Right ventricle myocardium inferior (tissue), 1 donor: ENCODE data around the gene CCL22. TPM values are rescaled to one million over a fixed set of nuclear protein-coding genes. Genes with fewer than 3 reads are reported as not detected.
A peak's percentile ranks its signal among the peaks of the same experiment; 100 is the strongest.

ENCODE experiments used
- ATAC-seq: fragments of 200-7000 bp; cut with Tn5 transposase; one replicate; pipeline ENCODE4 v1.9.1; 2020; ENCODE audit warnings: mild to moderate bottlenecking, moderate library complexity
- DNase-seq: peaks from one replicate; pipeline ENCODE4 v3.0.0; 2021; ENCODE audit errors: missing footprints
- intact Hi-C: fragments of 100-400 bp; cut with DNase I; formaldehyde crosslinking; loops from one replicate; pipeline ENCODE4 v1.11.0; 2022
- total RNA-seq: library from RNA; stranded (reverse); fragmentation: NEBNext Ultra II Directional; extraction: Animal tissue kit (Norgen Biotek cat#: 25700); gene quantifications from one replicate; pipeline ENCODE4 v1.2.1, GENCODE V29; 2021
- donor health status: DM: no; HTN: yes; CAD: no; lungs with severe emphysema.

CCL22 gene
- total RNA-seq, 1 donor from 2014 or later = not detected

- intact Hi-C loops = no loop called here
- no peak for DNase-seq
- no peak for ATAC-seq
These were observed 13.6 kb upstream of the CCL22 start for GRCh38 chr16:57345021-57345420.

GRCh38 chr16:57345666-57346204, 12.8 kb upstream of the CCL22 start:
- DNase-seq (no peak), ATAC-seq (no peak)
- intact Hi-C loops = no loop called here

GRCh38 chr16:57347858-57348257, 10.7 kb upstream of the CCL22 start:
- intact Hi-C loops = no loop called here
- DNase-seq = no peak
- no peak for ATAC-seq

GRCh38 chr16:57348327-57348726, 10.3 kb upstream of the CCL22 start:
- intact Hi-C loops = no loop called here
- ATAC-seq (no peak), DNase-seq (no peak)

GRCh38 chr16:57349212-57350031, 9.2 kb upstream of the CCL22 start:
- ATAC-seq (peak; percentile 42), DNase-seq (no peak)
- intact Hi-C loops = no loop called here

GRCh38 chr16:57352636-57353047, 5.9 kb upstream of the CCL22 start:
- no peak for DNase-seq
- intact Hi-C loops = no loop called here
- ATAC-seq = no peak

GRCh38 chr16:57354311-57354710, 4.3 kb upstream of the CCL22 start:
- ATAC-seq = no peak
- DNase-seq = no peak
- intact Hi-C loops = no loop called here

- ATAC-seq (no peak), DNase-seq (no peak)
- intact Hi-C loops = no loop called here
These were observed 2.6 kb upstream of the CCL22 start for GRCh38 chr16:57355898-57356414.

GRCh38 chr16:57356547-57356946, 2.0 kb upstream of the CCL22 start:
- no peak for DNase-seq
- intact Hi-C loops = no loop called here

GRCh38 chr16:57357330-57358085, 1.1 kb upstream of the CCL22 start:
- intact Hi-C loops = no loop called here
- no peak for ATAC-seq

More at GRCh38 chr16:57356547-57356946, 2.0 kb upstream of the CCL22 start:
- no peak for ATAC-seq

GRCh38 chr16:57358086-57358420, 530 bp upstream of the CCL22 start:
- no peak for ATAC-seq
- intact Hi-C loops = no loop called here
- DNase-seq = no peak

More at GRCh38 chr16:57357330-57358085, 1.1 kb upstream of the CCL22 start:
- no peak for DNase-seq

GRCh38 chr16:57360321-57360935, 1.8 kb downstream of the CCL22 start:
- no peak for ATAC-seq
- no peak for DNase-seq
- intact Hi-C loops = no loop called here

- intact Hi-C loops = no loop called here
- DNase-seq (no peak), ATAC-seq (no peak)
These were observed 2.8 kb downstream of the CCL22 start for GRCh38 chr16:57361404-57361803.

GRCh38 chr16:57364143-57364542, 5.6 kb downstream of the CCL22 start:
- intact Hi-C loops = no loop called here
- ATAC-seq (no peak), DNase-seq (no peak)

GRCh38 chr16:57366544-57367040, 8.0 kb downstream of the CCL22 start:
- DNase-seq (no peak), ATAC-seq (no peak)
- intact Hi-C loops = no loop called here

- no peak for DNase-seq
- intact Hi-C loops = no loop called here
- no peak for ATAC-seq
These were observed 8.7 kb downstream of the CCL22 start for GRCh38 chr16:57367116-57367752.

- ATAC-seq (no peak), DNase-seq (no peak)
- intact Hi-C loops = loop anchor here (2.0 to 5.0 kb wide), 2 partner anchors 36 to 69 kb away; no protein-coding TSS in a partner anchor
These were observed 13.2 kb downstream of the CCL22 start for GRCh38 chr16:57371494-57372371.
